Measurements from ENCODE around the gene TTC9B. TPM values are rescaled to one million over a fixed set of nuclear protein-coding genes. Genes with fewer than 3 reads are reported as not detected.

Gene TTC9B
- total RNA-seq, 1 donor from 2014 or later: not detected

DNA sequence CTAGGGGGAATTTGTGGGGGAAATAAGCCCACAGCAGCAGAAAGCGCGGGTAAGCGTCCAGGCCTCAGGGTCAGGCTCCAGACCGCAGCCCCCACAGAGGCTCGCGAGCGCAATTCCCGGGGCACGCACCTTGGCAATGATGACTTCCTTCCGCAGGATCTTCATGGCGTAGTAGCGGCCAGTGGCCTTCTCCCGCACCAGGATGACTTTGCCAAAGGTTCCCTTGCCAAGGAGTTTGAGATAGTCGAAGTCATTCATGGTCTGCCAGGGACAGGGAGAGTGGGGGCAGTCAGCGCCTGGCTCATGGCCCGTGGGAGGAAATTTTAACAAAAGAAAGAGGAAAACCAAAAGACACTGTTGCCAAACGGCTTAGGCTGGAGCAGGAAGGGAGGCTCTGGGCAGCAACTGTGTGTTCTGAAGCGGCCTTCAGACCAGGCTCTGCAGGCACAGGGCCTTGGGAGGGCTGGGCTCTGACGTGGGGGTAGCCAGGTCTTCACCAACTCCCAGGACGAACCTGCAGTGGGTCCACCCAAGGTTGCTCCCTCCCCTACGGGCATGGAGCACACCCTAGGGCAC is 23.7 kb upstream of the TTC9B start:
- no peak overlapping the region for H3K27ac ChIP-seq (ENCODE audit: low read depth, low read length)
- no peaks in the 10 kb centered on the region for H3K27me3 ChIP-seq (ENCODE audit: control insufficient read depth in 3 of 3, insufficient read depth in 3 of 3, low read length in 3 of 3)
- H3K9ac ChIP-seq (ENCODE audit: low read depth in 1 of 3, low read length in 3 of 3): peak overlapping the region in 2 of 3 donors; percentile 10 to 16
- H3K9me3 ChIP-seq (ENCODE audit: control insufficient read depth in 3 of 3, low read length in 3 of 3): no peaks in the 10 kb centered on the region
- peak overlapping the region in 1 of 3 donors; percentile 43 for H3K4me3 ChIP-seq (ENCODE audit: low read length in 3 of 3)
- peaks cover 43 to 54% (median 45%) of the 10 kb centered on the region in 3 donors for H3K36me3 ChIP-seq (ENCODE audit: control insufficient read depth in 3 of 3, insufficient read depth in 3 of 3, low read length in 3 of 3)
- peaks cover 21 to 28% (median 25%) of the 10 kb centered on the region in 3 donors for H3K4me1 ChIP-seq (ENCODE audit: control insufficient read depth in 3 of 3, insufficient read depth in 3 of 3, low read length in 3 of 3)

DNA sequence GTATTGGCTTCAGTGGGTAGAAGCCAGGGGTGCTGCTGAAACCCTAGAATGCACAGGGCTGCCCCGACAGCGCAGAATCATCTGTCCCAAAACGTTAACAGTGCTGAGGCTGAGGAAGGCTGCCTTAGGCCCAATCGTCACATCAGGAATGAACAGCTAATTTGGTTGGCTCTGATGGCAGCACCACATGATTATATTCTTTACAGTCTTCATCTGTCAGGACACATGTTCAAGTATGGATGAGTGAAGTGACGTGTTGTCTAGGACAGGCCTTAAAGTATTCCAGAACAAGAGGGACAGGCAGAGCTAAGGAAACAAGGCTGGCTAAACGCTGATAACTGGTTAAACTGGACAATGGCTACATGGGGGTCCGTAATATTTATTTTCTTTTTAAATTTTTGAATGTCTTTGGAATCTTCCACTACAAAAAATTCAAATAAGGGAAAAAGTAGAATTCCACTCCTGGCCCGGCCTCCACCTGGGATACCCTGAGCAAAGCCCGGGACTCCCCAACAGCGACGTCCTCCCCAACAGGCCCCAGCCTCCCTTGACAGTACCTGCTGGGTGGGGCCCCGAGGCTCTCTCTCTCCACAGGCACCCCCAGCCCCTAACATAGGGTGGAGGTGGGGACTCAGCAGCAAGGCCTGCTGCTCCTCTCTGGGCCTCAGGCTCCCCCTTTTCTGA is 23.1 kb upstream of the TTC9B start:
- H3K4me3 ChIP-seq (ENCODE audit: low read length in 3 of 3): no peak overlapping the region
- no peak overlapping the region for H3K9ac ChIP-seq (ENCODE audit: low read depth in 1 of 3, low read length in 3 of 3)
- H3K27me3 ChIP-seq (ENCODE audit: control insufficient read depth in 3 of 3, insufficient read depth in 3 of 3, low read length in 3 of 3): no peaks in the 10 kb centered on the region
- no peak overlapping the region for H3K27ac ChIP-seq (ENCODE audit: low read depth, low read length)
- no peaks in the 10 kb centered on the region for H3K9me3 ChIP-seq (ENCODE audit: control insufficient read depth in 3 of 3, low read length in 3 of 3)
- H3K4me1 ChIP-seq (ENCODE audit: control insufficient read depth in 3 of 3, insufficient read depth in 3 of 3, low read length in 3 of 3): peaks cover 19 to 25% (median 21%) of the 10 kb centered on the region in 3 donors
- peaks cover 49 to 55% (median 51%) of the 10 kb centered on the region in 3 donors for H3K36me3 ChIP-seq (ENCODE audit: control insufficient read depth in 3 of 3, insufficient read depth in 3 of 3, low read length in 3 of 3)

DNA sequence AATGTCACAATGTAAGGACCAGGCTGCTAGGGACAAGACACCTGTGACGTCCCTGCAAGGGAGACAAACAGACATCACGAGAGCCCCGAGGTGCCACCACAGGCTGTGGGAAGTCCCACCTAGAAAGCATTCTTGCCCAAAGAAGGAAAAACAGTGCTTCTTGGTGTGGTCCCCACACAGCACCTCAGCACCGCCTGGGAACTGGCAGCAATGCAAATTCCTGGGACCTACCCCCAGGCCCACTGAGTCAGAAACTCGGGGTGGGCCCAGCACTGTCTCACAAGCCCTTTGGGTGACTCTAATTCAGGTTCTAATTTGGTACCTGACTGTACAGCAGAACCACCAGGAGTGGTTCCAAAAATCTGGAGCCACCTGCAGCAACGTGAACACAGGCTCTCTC is 22.1 kb upstream of the TTC9B start:
- no peak overlapping the region for H3K27ac ChIP-seq (ENCODE audit: low read depth, low read length)
- H3K9me3 ChIP-seq (ENCODE audit: control insufficient read depth in 3 of 3, low read length in 3 of 3): no peaks in the 10 kb centered on the region

DNA sequence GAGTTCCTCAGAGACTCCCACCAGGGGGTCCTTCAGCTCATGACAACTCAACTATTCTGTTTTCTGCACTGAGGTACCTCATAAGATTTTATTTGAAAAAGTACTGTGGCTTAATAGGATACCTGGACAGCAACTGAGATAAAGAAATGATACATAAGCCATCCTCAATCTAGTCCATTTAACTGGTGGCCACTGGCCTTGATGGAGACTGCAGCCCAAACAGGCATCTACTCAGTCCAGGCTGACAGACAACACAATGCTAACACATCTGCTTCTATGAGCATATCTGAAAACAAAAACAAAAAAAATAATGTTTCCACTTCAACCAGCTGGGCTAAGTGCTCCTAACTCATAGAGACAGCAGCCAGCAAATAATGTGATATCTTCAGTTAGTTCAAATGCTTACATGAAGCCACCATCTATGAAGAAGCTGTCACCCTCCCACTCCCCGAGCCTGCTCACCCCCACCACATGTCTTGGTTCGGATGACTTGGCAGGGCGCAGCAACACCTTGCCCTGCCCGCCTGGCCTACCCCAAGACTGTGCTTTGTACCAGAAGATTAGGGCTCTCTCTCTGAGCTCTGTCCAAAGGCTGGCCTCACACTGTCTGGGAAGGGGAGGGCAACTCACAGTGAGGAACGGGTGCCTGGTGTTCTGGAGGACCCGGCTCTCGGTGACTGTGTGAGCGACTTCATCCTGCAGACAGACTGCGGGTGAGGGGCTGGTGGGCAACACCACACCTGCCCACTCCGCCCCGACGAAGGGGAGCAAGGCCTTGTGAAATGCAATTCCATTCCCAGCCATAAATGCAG is 21.4 kb upstream of the TTC9B start:
- Histone ChIP-seq H3K9me3 (ENCODE audit: control insufficient read depth in 3 of 3, low read length in 3 of 3) (no peaks in the 10 kb centered on the region), H3K9ac (ENCODE audit: low read depth in 1 of 3, low read length in 3 of 3) (no peak overlapping the region), H3K27me3 (ENCODE audit: control insufficient read depth in 3 of 3, insufficient read depth in 3 of 3, low read length in 3 of 3) (no peaks in the 10 kb centered on the region), H3K36me3 (ENCODE audit: control insufficient read depth in 3 of 3, insufficient read depth in 3 of 3, low read length in 3 of 3) (peaks cover 65 to 72% (median 65%) of the 10 kb centered on the region in 3 donors), H3K4me1 (ENCODE audit: control insufficient read depth in 3 of 3, insufficient read depth in 3 of 3, low read length in 3 of 3) (peaks cover 10 to 16% (median 13%) of the 10 kb centered on the region in 3 donors), H3K27ac (ENCODE audit: low read depth, low read length) (no peak overlapping the region), H3K4me3 (ENCODE audit: low read length in 3 of 3) (no peak overlapping the region)

More for the DNA sequence above, 22.1 kb upstream of the TTC9B start:
- Histone ChIP-seq H3K4me3 (ENCODE audit: low read length in 3 of 3) (no peak overlapping the region), H3K27me3 (ENCODE audit: control insufficient read depth in 3 of 3, insufficient read depth in 3 of 3, low read length in 3 of 3) (no peaks in the 10 kb centered on the region), H3K36me3 (ENCODE audit: control insufficient read depth in 3 of 3, insufficient read depth in 3 of 3, low read length in 3 of 3) (peaks cover 58 to 65% (median 60%) of the 10 kb centered on the region in 3 donors), H3K9ac (ENCODE audit: low read depth in 1 of 3, low read length in 3 of 3) (no peak overlapping the region), H3K4me1 (ENCODE audit: control insufficient read depth in 3 of 3, insufficient read depth in 3 of 3, low read length in 3 of 3) (peaks cover 14 to 20% (median 17%) of the 10 kb centered on the region in 3 donors)

DNA sequence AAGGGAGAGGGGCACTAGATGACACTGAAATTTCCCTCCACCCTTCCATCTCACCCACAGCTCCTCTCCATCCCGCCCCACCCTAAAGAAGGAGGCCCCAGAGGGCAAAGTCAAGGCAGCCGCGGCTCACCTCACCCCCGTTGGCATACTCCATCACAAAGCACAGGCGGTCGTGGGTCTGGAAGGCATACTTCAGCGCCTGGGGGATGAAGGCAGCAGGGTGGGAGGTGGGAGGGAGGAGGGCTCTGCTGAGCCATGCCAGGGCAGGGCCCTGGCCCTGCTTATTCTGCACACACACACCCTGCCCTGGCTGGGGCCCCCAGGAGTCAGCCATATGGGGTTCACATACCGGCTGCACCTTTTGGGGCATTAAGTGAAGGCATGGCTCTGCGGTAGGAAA is 20.6 kb upstream of the TTC9B start:
- Histone ChIP-seq H3K36me3 (ENCODE audit: control insufficient read depth in 3 of 3, insufficient read depth in 3 of 3, low read length in 3 of 3) (peaks cover 65 to 79% (median 73%) of the 10 kb centered on the region in 3 donors), H3K4me1 (ENCODE audit: control insufficient read depth in 3 of 3, insufficient read depth in 3 of 3, low read length in 3 of 3) (peaks cover 8 to 15% (median 13%) of the 10 kb centered on the region in 3 donors), H3K9ac (ENCODE audit: low read depth in 1 of 3, low read length in 3 of 3) (no peak overlapping the region), H3K9me3 (ENCODE audit: control insufficient read depth in 3 of 3, low read length in 3 of 3) (no peaks in the 10 kb centered on the region), H3K27me3 (ENCODE audit: control insufficient read depth in 3 of 3, insufficient read depth in 3 of 3, low read length in 3 of 3) (no peaks in the 10 kb centered on the region), H3K4me3 (ENCODE audit: low read length in 3 of 3) (no peak overlapping the region), H3K27ac (ENCODE audit: low read depth, low read length) (no peak overlapping the region)

DNA sequence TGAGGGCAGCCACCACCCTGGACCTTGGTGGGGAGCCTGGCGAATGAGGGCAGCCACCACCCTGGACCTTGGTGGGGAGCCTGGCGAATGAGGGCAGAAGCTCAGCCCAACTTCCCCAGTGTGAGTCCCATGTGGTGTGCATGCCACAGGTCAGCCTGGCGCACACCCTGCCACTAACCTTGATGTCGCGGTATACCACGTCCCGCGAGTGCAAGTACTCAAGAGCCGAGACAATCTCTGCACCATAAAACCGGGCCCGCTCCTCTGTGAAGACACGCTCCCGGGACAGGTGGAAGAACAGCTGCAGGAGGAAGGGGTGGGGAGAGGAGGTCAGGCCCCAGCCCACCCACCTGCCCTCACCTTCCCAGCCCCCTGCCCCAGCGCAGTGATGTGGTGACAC is 19.6 kb upstream of the TTC9B start:
- H3K4me3 ChIP-seq (ENCODE audit: low read length in 3 of 3): no peak overlapping the region
- H3K27ac ChIP-seq (ENCODE audit: low read depth, low read length): no peak overlapping the region
- H3K9me3 ChIP-seq (ENCODE audit: control insufficient read depth in 3 of 3, low read length in 3 of 3): no peaks in the 10 kb centered on the region
- H3K27me3 ChIP-seq (ENCODE audit: control insufficient read depth in 3 of 3, insufficient read depth in 3 of 3, low read length in 3 of 3): no peaks in the 10 kb centered on the region
- no peak overlapping the region for H3K9ac ChIP-seq (ENCODE audit: low read depth in 1 of 3, low read length in 3 of 3)
- peaks cover 8 to 13% (median 13%) of the 10 kb centered on the region in 3 donors for H3K4me1 ChIP-seq (ENCODE audit: control insufficient read depth in 3 of 3, insufficient read depth in 3 of 3, low read length in 3 of 3)
- H3K36me3 ChIP-seq (ENCODE audit: control insufficient read depth in 3 of 3, insufficient read depth in 3 of 3, low read length in 3 of 3): peaks cover 70 to 86% (median 82%) of the 10 kb centered on the region in 3 donors

DNA sequence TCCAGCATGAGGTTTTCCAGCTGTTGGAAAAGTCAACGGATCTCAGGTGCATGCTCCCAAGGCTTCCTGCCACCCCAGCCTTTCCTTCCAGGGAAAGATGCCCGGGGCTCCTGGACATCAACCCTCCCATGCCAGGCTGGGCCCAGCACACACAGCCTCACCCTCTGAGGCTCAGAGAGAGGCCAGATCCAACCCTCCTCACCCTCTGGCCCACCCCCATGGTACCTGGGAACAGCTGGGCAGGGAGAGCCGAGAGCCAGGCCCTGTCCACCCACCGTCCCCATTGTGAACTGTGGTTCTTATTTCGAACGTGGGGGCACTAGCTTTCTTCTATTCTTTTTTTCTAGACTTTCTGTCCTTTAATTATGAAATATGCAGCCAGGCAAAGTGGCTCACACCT is 18.2 kb upstream of the TTC9B start:
- Histone ChIP-seq H3K36me3 (ENCODE audit: control insufficient read depth in 3 of 3, insufficient read depth in 3 of 3, low read length in 3 of 3) (peaks cover 63 to 75% (median 75%) of the 10 kb centered on the region in 3 donors), H3K27ac (ENCODE audit: low read depth, low read length) (no peak overlapping the region), H3K4me3 (ENCODE audit: low read length in 3 of 3) (no peak overlapping the region), H3K9ac (ENCODE audit: low read depth in 1 of 3, low read length in 3 of 3) (no peak overlapping the region), H3K9me3 (ENCODE audit: control insufficient read depth in 3 of 3, low read length in 3 of 3) (no peaks in the 10 kb centered on the region), H3K4me1 (ENCODE audit: control insufficient read depth in 3 of 3, insufficient read depth in 3 of 3, low read length in 3 of 3) (peaks cover 6 to 9% (median 8%) of the 10 kb centered on the region in 3 donors), H3K27me3 (ENCODE audit: control insufficient read depth in 3 of 3, insufficient read depth in 3 of 3, low read length in 3 of 3) (no peaks in the 10 kb centered on the region)

DNA sequence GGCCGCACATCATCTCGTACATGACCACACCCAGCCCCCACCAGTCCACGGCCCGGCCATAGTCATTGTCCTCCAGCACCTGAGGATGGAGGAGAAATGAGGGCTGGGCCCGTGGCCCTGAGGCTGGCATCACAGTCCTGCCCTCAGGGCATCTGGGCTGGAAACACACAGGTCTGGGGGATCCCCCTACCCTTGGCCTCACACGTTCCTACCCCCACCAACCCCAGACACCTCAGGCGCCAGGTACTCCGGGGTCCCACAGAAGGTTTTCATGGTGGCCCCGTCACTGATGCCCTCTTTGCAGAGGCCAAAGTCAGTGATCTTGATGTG is 17.8 kb upstream of the TTC9B start:
- H3K27me3 ChIP-seq (ENCODE audit: control insufficient read depth in 3 of 3, insufficient read depth in 3 of 3, low read length in 3 of 3): no peaks in the 10 kb centered on the region
- H3K4me3 ChIP-seq (ENCODE audit: low read length in 3 of 3): no peak overlapping the region
- H3K36me3 ChIP-seq (ENCODE audit: control insufficient read depth in 3 of 3, insufficient read depth in 3 of 3, low read length in 3 of 3): peaks cover 60 to 75% (median 71%) of the 10 kb centered on the region in 3 donors
- H3K9ac ChIP-seq (ENCODE audit: low read depth in 1 of 3, low read length in 3 of 3): no peak overlapping the region
- no peaks in the 10 kb centered on the region for H3K9me3 ChIP-seq (ENCODE audit: control insufficient read depth in 3 of 3, low read length in 3 of 3)
- peaks cover 9 to 11% (median 10%) of the 10 kb centered on the region in 3 donors for H3K4me1 ChIP-seq (ENCODE audit: control insufficient read depth in 3 of 3, insufficient read depth in 3 of 3, low read length in 3 of 3)
- H3K27ac ChIP-seq (ENCODE audit: low read depth, low read length): no peak overlapping the region

DNA sequence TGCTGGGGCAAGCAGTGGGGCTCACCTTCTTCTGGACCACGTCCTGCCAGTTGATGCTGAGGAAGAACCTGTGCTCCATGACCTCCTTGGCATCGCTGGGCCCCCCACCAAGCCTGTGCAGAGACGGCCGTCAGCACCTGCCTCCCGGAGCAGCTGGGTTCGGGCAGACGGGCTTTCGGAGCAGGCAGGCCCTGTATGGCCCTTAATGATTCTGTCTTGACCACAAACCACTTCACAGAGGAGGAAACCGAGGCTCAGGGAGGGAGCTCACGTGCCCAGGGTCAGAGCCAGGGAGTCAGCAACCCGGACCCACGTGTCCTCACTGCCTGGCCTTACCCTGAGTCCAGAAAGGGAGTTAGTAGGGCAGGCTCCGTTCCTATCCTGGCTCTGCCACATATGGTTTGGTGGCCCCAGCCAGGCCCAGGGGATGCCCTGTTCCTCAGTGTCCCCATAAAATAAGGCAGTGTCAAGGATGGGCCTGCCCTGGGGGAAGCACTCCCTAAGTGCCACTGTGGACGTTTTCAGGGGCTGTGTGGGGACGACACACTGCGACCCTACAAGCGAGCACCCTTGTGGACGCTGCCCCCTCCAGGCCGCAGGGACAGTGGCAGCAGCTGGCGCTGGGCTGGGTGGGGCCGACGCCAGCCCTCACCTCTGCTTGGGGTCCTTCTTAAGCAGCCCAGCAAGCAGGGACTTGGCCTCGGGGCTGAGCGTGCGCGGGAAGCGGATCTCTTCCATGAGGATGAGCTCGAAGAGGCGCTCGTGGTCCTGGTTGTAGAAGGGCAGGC is 17.2 kb upstream of the TTC9B start:
- H3K27ac ChIP-seq (ENCODE audit: low read depth, low read length): no peak overlapping the region
- H3K4me1 ChIP-seq (ENCODE audit: control insufficient read depth in 3 of 3, insufficient read depth in 3 of 3, low read length in 3 of 3): peaks cover 9 to 12% (median 11%) of the 10 kb centered on the region in 3 donors
- no peak overlapping the region for H3K4me3 ChIP-seq (ENCODE audit: low read length in 3 of 3)
- no peaks in the 10 kb centered on the region for H3K9me3 ChIP-seq (ENCODE audit: control insufficient read depth in 3 of 3, low read length in 3 of 3)
- H3K27me3 ChIP-seq (ENCODE audit: control insufficient read depth in 3 of 3, insufficient read depth in 3 of 3, low read length in 3 of 3): no peaks in the 10 kb centered on the region
- peaks cover 56 to 74% (median 68%) of the 10 kb centered on the region in 3 donors for H3K36me3 ChIP-seq (ENCODE audit: control insufficient read depth in 3 of 3, insufficient read depth in 3 of 3, low read length in 3 of 3)
- no peak overlapping the region for H3K9ac ChIP-seq (ENCODE audit: low read depth in 1 of 3, low read length in 3 of 3)

Data from skeletal muscle tissue (tissue), 4 donors.